ENCODE results near the gene TUG1.

DNA sequence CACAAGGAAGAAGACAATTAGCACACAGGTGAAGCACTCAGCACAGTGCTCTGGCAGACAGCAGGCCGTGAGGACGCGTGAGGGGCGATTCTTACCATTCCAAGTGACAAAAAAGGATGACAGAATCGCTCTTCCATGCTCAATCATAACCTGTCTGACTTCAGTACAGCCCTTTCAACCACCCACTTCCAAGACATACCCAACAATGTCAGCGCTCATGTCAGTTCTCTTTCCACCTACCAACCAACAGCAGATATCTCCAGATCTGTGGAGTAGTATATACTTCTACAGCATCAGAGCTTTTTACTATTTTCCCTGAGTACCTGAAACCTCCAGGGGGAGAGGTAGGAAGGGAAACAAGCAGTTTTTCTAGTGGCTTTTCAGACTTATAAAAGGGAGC lies 40.7 kb upstream of the TUG1 start:
- TF ChIP-seq, protein P1, sequence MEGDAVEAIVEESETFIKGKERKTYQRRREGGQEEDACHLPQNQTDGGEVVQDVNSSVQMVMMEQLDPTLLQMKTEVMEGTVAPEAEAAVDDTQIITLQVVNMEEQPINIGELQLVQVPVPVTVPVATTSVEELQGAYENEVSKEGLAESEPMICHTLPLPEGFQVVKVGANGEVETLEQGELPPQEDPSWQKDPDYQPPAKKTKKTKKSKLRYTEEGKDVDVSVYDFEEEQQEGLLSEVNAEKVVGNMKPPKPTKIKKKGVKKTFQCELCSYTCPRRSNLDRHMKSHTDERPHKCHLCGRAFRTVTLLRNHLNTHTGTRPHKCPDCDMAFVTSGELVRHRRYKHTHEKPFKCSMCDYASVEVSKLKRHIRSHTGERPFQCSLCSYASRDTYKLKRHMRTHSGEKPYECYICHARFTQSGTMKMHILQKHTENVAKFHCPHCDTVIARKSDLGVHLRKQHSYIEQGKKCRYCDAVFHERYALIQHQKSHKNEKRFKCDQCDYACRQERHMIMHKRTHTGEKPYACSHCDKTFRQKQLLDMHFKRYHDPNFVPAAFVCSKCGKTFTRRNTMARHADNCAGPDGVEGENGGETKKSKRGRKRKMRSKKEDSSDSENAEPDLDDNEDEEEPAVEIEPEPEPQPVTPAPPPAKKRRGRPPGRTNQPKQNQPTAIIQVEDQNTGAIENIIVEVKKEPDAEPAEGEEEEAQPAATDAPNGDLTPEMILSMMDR (IDR thresholded peaks at IDR 0.05; ENCODE audit: low read depth, low read length) = no peak
- TF ChIP-seq POLR2A (IDR thresholded peaks at IDR 0.05; ENCODE audit: extremely low read depth, insufficient read length) = no peak
- TF ChIP-seq MYC (IDR thresholded peaks at IDR 0.05; ENCODE audit: low read depth, low read length) = no peak
- TF ChIP-seq MAX (IDR thresholded peaks at IDR 0.05; ENCODE audit: low read depth, low read length) = no peak

Measured in NB4 (cell line).